ENCODE measurements around the gene ABHD5.

DNA sequence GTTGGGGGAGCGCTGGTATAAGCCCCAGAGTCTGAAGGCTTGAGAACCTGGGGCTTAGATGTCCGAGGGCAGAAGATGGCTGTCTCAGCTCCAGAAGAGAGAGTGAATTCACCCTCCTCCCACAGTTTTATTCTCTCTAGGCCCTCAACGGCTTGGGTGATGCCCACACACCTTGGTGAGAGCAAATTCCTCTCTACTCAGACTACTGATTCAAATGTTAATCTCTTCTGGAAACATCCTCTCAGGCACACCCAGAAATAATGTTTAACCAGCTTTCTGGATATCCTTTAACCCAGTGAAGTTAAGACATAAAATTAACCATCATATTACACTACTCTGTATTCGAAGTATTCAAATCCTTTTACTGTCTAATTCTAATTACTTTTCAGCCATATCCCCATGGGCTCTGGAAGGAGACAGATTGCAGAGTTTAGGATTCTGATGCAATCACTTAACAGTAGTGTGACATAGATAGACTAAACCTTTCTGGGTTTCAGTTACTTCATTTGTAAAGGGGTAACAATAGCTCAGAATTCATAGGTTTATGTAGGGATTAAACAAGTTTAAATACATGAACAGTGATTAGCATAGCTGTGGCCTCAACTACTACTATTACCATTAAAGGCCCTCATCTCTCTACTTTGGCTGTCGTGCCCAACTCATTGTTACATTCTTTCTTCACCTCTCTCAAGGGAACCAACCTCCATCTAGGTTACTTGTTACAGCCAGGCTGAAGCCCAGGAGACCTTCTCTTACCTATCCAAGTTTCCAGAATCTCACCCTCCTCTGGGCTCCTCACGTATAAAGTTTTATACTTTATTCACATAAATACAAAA is 43.2 kb upstream of the ABHD5 start:
- TF ChIP-seq, protein P1, sequence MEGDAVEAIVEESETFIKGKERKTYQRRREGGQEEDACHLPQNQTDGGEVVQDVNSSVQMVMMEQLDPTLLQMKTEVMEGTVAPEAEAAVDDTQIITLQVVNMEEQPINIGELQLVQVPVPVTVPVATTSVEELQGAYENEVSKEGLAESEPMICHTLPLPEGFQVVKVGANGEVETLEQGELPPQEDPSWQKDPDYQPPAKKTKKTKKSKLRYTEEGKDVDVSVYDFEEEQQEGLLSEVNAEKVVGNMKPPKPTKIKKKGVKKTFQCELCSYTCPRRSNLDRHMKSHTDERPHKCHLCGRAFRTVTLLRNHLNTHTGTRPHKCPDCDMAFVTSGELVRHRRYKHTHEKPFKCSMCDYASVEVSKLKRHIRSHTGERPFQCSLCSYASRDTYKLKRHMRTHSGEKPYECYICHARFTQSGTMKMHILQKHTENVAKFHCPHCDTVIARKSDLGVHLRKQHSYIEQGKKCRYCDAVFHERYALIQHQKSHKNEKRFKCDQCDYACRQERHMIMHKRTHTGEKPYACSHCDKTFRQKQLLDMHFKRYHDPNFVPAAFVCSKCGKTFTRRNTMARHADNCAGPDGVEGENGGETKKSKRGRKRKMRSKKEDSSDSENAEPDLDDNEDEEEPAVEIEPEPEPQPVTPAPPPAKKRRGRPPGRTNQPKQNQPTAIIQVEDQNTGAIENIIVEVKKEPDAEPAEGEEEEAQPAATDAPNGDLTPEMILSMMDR (conservative IDR thresholded peaks at IDR 0.05; ENCODE audit: low read length) = no peak
- TF ChIP-seq EZH2phosphoT487 (IDR thresholded peaks at IDR 0.05; ENCODE audit: borderline replicate concordance, low read depth, low read length) = no peak
